Measurements from ENCODE around the gene MLST8.

- TF ChIP-seq CTCF (IDR thresholded peaks at IDR 0.05; ENCODE audit: low read length) (no peak), EZH2 (IDR thresholded peaks at IDR 0.05; ENCODE audit: borderline replicate concordance, low read length) (no peak)
Measured at GRCh38 chr16:2176047-2176446, 29.2 kb upstream of the MLST8 start.

Measured in OCI-LY1 (cell line).